GM13977 (cell line): ENCODE results near the gene CD3G.
"Not testable (repeated sequence)": the region's sequence is repeated elsewhere in the genome, so short reads cannot be mapped to it uniquely, and the experiment has no call there.

Source experiments
- DNase-seq: peaks from one replicate; pipeline ENCODE4 v3.0.0; 2012; ENCODE audit warnings: low spot score
- in situ Hi-C: fragments of 300-500 bp; cut with MboI; formaldehyde crosslinking; loops from one replicate; pipeline ENCODE4 v1.12.0; 2022; ENCODE audit warnings: low sequenced_read_pairs, low pct_unique_long_range_greater_than_20kb, mixed read lengths, inconsistent platforms; ENCODE audit not compliant: unreplicated experiment
- TF ChIP-seq, protein P1 (sequence below): IDR thresholded peaks from 2 replicates; pipeline ENCODE4 v1.5.1; 2012; ENCODE audit warnings: mild to moderate bottlenecking, control low read depth; ENCODE audit not compliant: insufficient read depth; ENCODE audit errors: extremely low read depth, missing control alignments

The CD3G gene

DNA sequence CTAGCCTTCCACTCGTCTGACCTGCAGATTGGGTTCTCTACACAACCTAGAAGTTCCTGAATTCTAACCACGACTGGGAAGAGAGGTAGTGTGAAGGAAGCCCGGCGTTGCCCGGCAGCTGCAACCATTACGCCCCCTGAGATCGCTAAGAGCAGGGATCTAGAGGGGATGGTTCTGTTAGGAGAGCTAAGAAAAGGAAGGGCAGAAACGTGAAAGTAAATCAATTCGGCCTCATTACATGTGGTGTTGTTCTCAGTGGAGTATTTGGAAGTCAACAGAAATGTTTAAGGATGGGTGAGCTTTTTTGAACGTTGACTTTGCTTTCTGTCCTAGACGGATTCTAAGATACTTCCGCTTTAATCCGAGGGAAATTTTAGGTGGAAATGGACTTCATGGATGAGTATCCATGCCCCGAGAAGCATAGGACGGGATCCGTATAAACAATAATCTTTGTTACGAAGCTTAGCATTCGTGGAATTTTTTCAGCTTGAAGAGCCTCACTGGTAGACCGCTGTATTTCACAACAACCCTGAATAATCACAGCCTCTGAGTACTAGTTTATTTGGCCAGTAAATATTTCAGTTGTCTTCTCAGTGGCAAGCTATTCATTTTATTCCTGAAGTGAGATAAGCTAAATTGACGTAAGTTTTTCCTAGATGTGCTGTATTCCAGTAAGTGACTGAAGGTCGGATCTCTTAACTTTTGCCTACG is 57.9 kb downstream of the CD3G start:
- DNase-seq, result no peak
- TF ChIP-seq, protein P1, sequence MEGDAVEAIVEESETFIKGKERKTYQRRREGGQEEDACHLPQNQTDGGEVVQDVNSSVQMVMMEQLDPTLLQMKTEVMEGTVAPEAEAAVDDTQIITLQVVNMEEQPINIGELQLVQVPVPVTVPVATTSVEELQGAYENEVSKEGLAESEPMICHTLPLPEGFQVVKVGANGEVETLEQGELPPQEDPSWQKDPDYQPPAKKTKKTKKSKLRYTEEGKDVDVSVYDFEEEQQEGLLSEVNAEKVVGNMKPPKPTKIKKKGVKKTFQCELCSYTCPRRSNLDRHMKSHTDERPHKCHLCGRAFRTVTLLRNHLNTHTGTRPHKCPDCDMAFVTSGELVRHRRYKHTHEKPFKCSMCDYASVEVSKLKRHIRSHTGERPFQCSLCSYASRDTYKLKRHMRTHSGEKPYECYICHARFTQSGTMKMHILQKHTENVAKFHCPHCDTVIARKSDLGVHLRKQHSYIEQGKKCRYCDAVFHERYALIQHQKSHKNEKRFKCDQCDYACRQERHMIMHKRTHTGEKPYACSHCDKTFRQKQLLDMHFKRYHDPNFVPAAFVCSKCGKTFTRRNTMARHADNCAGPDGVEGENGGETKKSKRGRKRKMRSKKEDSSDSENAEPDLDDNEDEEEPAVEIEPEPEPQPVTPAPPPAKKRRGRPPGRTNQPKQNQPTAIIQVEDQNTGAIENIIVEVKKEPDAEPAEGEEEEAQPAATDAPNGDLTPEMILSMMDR, result no peak
- in situ Hi-C loops, result no loop called here

DNA sequence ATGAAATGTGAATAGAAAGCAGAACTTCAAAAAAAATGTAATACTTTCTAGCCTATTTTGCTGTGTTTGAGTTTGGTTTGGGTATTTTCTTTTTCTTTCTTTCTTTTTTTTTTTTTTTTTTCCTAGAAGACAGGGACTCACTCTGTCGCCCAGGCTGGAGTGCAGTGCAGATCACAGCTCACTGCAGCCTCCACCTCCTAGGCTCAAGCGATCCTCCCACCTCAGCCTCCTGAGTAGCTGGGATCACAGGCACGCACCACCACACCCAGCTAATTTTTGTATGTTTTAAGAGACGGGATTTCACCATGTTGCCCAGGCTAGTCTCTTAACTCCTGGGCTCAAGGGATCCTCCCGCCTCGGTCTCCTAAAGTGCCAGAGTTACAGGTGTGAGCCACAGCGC is 58.5 kb downstream of the CD3G start:
- in situ Hi-C loops, result not testable (repeated sequence)

More for the DNA sequence above, 58.5 kb downstream of the CD3G start:
- DNase-seq, result not testable (repeated sequence)
